HCT116 (cell line): ENCODE measurements around the gene SMYD4. TPM values are rescaled to one million over a fixed set of nuclear protein-coding genes. Genes with fewer than 3 reads are reported as not detected.

ENCODE experiments used
- ATAC-seq: fragments of 200-7000 bp; cut with Tn5 transposase; 2 replicates; pipeline ENCODE4 v1.9.1; 2020; ENCODE audit warnings: mild to moderate bottlenecking, moderate library complexity
- BruUV-seq: library from RNA; stranded (reverse); fragments of 400-500 nt; replicated peaks from 2 replicates; lab custom pipeline; 2021; lab: Mats Ljungman, UMichigan
- CTCF ChIA-PET: fragments of 300-600 bp; sonication (Branson Sonifier 250); formaldehyde crosslinking; loops from one replicate; lab custom pipeline; 2021; ENCODE audit warnings: antibody characterized with exemption; lab: Charles Lee
- POLR2A ChIA-PET: fragments of 300-600, 350-600 bp; sonication (Branson Sonifier 250); formaldehyde crosslinking; loops from one replicate; lab custom pipeline; 2021; ENCODE audit warnings: antibody characterized with exemption; lab: Charles Lee
- RAD21 ChIA-PET, 2 experiments: fragments of 300-600 bp; sonication (Branson Sonifier 250); formaldehyde crosslinking; loops; one replicate each; lab custom pipeline; 2023; ENCODE audit warnings: low total read pairs in 2 of 2; ENCODE audit not compliant: uncharacterized antibody in 2 of 2, unreplicated experiment in 2 of 2, low non-redundant PET in 1 of 2; lab: Charles Lee
- DNase-seq: peaks from one replicate; pipeline ENCODE4 v3.0.0-alpha.2; 2010; ENCODE audit warnings: low read depth, low spot score
- H2AFZ ChIP-seq: fragments of 200-600 bp; shearing (Covaris generic), sonication (generic); 2 replicates; pipeline ENCODE4 v1.6.1; 2017; ENCODE audit warnings: low read depth, mixed run types, mixed read lengths, antibody characterized with exemption, low read length; ENCODE audit not compliant: poor library complexity, severe bottlenecking
- H3K27ac ChIP-seq: 2 replicates; pipeline ENCODE4 v1.5.1; 2012; ENCODE audit warnings: low read depth, low read length
- H3K27me3 ChIP-seq: fragments of 200-600 bp; sonication (generic); 2 replicates; pipeline ENCODE4 v1.6.1; 2016; ENCODE audit warnings: mixed run types, low read length, mixed read lengths; ENCODE audit not compliant: insufficient read depth
- H3K36me3 ChIP-seq, 2 experiments: fragments of 200-500 bp in 1 of 2; fragments of 200-600 bp in 1 of 2; sonication (Bioruptor generic) in 1 of 2; sonication (generic) in 1 of 2; 2 replicates each; pipeline versions ENCODE4 v1.5.1 to v1.6.1; 2014 to 2016; ENCODE audit warnings: low read length in 2 of 2, inconsistent platforms in 1 of 2, mixed read lengths in 1 of 2, mixed run types in 1 of 2; ENCODE audit not compliant: insufficient read depth in 2 of 2, control insufficient read depth in 1 of 2
- H3K4me1 ChIP-seq, 2 experiments: fragments of 200-600 bp in 1 of 2; sonication (generic) in 1 of 2; 2 replicates each; pipeline versions ENCODE4 v1.5.1 to v1.6.1; 2012 to 2017; ENCODE audit warnings: low read length in 2 of 2, inconsistent platforms in 1 of 2, mild to moderate bottlenecking in 1 of 2, mixed read lengths in 1 of 2, mixed run types in 1 of 2, moderate library complexity in 1 of 2; ENCODE audit not compliant: insufficient read depth in 2 of 2, control insufficient read depth in 1 of 2
- H3K4me2 ChIP-seq: fragments of 200-600 bp; sonication (generic); 2 replicates; pipeline ENCODE4 v1.6.1; 2017; ENCODE audit warnings: mixed run types, low read length, mixed read lengths
- H3K4me3 ChIP-seq, 2 experiments: fragments of 200-600 bp in 1 of 2; sonication (generic) in 1 of 2; replicated peaks in 1 of 2; 2 replicates each; pipeline ENCODE4 v1.5.1; 2011 to 2016; ENCODE audit warnings: low read length in 2 of 2, control low read depth in 1 of 2, low read depth in 1 of 2, mild to moderate bottlenecking in 1 of 2, mixed read lengths in 1 of 2, mixed run types in 1 of 2
- H3K79me2 ChIP-seq: fragments of 200-600 bp; sonication (generic); 2 replicates; pipeline ENCODE4 v1.6.1; 2017; ENCODE audit warnings: mild to moderate bottlenecking, mixed run types, low read length, moderate library complexity, mixed read lengths; ENCODE audit not compliant: insufficient read depth
- H3K9ac ChIP-seq: fragments of 200-600 bp; sonication (generic); 2 replicates; pipeline ENCODE4 v1.6.1; 2016; ENCODE audit warnings: low read length, mixed read lengths
- H3K9me2 ChIP-seq: fragments of 200-600 bp; sonication (generic), shearing (Covaris generic); 2 replicates; pipeline ENCODE4 v1.6.1; 2017; ENCODE audit warnings: mixed run types, mild to moderate bottlenecking, moderate library complexity; ENCODE audit not compliant: insufficient read depth
- H3K9me3 ChIP-seq, 2 experiments: fragments of 200-500 bp in 1 of 2; fragments of 200-600 bp in 1 of 2; sonication (Bioruptor generic) in 1 of 2; sonication (generic) in 1 of 2; 2 replicates each; pipeline ENCODE4 v1.6.1; 2014 to 2017; ENCODE audit warnings: low read length in 2 of 2, mixed read lengths in 2 of 2, inconsistent platforms in 1 of 2, low read depth in 1 of 2, mild to moderate bottlenecking in 1 of 2, mixed run types in 1 of 2, moderate library complexity in 1 of 2; ENCODE audit not compliant: control insufficient read depth in 1 of 2, insufficient read depth in 1 of 2
- H4K20me1 ChIP-seq: fragments of 200-600 bp; sonication (generic), shearing (Covaris generic); 2 replicates; pipeline ENCODE4 v1.6.1; 2017; ENCODE audit warnings: mixed run types, mild to moderate bottlenecking, moderate library complexity; ENCODE audit not compliant: insufficient read depth
- CEBPB ChIP-seq: IDR thresholded peaks from 2 replicates; pipeline ENCODE4 v1.6.1; 2012; ENCODE audit warnings: low read depth
- EZH2 ChIP-seq: fragments of 200-600 bp; sonication (generic); IDR thresholded peaks from 2 replicates; pipeline ENCODE4 v1.6.1; 2017; ENCODE audit warnings: antibody characterized with exemption, mixed run types
- EZH2phosphoT487 ChIP-seq: fragments of 200-600 bp; IDR thresholded peaks from 2 replicates; pipeline ENCODE4 v1.6.1; 2018; ENCODE audit warnings: antibody characterized with exemption, borderline replicate concordance
- JUND ChIP-seq: IDR thresholded peaks from 2 replicates; pipeline ENCODE4 v1.6.1; 2012
- POLR2A ChIP-seq: IDR thresholded peaks from 2 replicates; pipeline ENCODE4 v1.7.0; 2011; ENCODE audit warnings: borderline replicate concordance; ENCODE audit not compliant: insufficient read depth, insufficient read length; ENCODE audit errors: extremely low read depth
- POLR2AphosphoS5 ChIP-seq: IDR thresholded peaks from 2 replicates; pipeline ENCODE4 v1.6.1; 2011; ENCODE audit warnings: mild to moderate bottlenecking, low read depth, low read length, moderate library complexity
- RAD21 ChIP-seq: IDR thresholded peaks from 2 replicates; pipeline ENCODE4 v1.6.1; 2012; ENCODE audit warnings: low read depth, mild to moderate bottlenecking
- SIN3A ChIP-seq: IDR thresholded peaks from 2 replicates; pipeline ENCODE4 v1.6.1; 2012; ENCODE audit warnings: low read depth
- SP1 ChIP-seq: IDR thresholded peaks from 2 replicates; pipeline ENCODE4 v1.6.1; 2012; ENCODE audit warnings: low read depth
- TCF7L2 ChIP-seq: IDR thresholded peaks from 2 replicates; pipeline ENCODE4 v1.7.0; 2011; ENCODE audit warnings: borderline replicate concordance, inconsistent platforms; ENCODE audit not compliant: insufficient read depth, insufficient read length; ENCODE audit errors: extremely low read depth
- ZFX ChIP-seq: fragments of 450-650 bp; IDR thresholded peaks from 2 replicates; pipeline ENCODE4 v1.6.1; 2017
- ZNF274 ChIP-seq: fragments of 200-500 bp; sonication (Bioruptor generic); IDR thresholded peaks from 2 replicates; pipeline ENCODE4 v1.6.1; 2014; ENCODE audit warnings: mild to moderate bottlenecking, low read depth, low read length, inconsistent platforms
- intact Hi-C: fragments of 100-400 bp; cut with micrococcal nuclease; formaldehyde crosslinking; loops from 2 replicates; pipeline ENCODE4 v1.10.0; 2022
- total RNA-seq: library from RNA; stranded (reverse); gene quantifications from one replicate; pipeline ENCODE4 v1.2.1, GENCODE V29; 2021; ENCODE audit not compliant: unreplicated experiment
- TF ChIP-seq, protein P1 (sequence below): IDR thresholded peaks from 2 replicates; pipeline ENCODE4 v1.6.1; 2012; ENCODE audit warnings: low read depth
- TF ChIP-seq, protein P2 (sequence below): IDR thresholded peaks from 2 replicates; pipeline ENCODE4 v1.6.1; 2011; ENCODE audit warnings: mild to moderate bottlenecking, low read length, moderate library complexity; ENCODE audit not compliant: insufficient replicate concordance; ENCODE audit errors: extremely low read depth

SMYD4 gene
- total RNA-seq, 1 experiment from 2014 or later, result 16.9 TPM

DNA sequence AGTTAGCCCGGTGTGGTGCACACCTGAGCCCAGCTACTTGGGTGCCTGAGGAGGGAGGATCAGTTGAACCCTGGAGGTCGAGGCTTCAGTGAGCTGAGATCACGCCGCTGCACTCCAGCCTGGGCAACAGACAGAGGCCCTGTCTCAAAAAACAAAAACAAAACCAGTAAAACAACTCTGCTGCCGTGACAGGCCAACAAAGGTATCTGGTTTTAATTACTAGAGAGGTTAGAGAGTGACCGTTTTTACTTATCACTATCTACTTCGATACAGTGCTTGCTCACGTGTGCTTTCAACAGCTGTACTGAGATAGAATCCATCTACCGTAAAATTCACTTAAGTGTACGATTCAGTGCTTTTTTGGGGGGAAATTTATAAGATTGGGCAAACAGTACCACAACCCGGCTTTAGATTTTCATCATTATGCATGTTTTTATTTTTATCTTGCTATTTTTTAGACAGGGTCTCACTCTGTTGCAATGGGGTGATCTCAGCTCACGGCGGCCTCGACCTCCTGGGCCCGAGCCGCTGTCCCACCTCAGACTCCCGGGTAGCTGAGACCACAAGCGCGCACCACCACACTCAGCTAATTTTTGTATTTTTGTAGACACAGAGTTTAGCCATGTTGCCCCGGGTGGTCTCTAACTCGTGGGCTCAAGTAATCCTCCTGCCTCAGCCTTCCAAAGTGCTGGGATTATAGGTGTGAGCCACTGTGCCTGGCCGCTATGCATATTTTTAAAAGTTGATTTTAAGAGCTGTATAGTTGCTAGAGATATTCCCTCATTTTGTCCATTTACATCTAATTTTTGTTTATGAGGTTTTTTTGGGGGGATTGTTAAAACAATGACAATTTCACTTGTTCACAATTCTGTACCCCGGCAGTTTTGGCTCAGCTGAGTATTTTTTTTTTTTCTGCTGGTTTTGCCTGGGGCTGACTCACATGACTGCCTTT is 36.9 kb downstream of the SMYD4 start:
- Histone ChIP-seq H3K36me3 (peaks cover 0 to 3% of the 10 kb centered on the region in 2 experiments; a peak in 2 of 4 replicates), H2AFZ (no peak overlapping the region), H3K9me2 (no peaks in the 10 kb centered on the region), H3K4me2 (no peak overlapping the region), H3K9me3 (no peaks in the 10 kb centered on the region), H3K4me1 (peaks cover 4 to 14% of the 10 kb centered on the region in 2 experiments), H4K20me1 (no peaks in the 10 kb centered on the region), H3K9ac (no peak overlapping the region), H3K27ac (no peak overlapping the region), H3K27me3 (no peaks in the 10 kb centered on the region), H3K79me2 (peaks cover 67% of the 10 kb centered on the region), H3K4me3 (no peak overlapping the region)
- DNase-seq (no peak), ATAC-seq (no peak)
- ChIA-PET POLR2A (no interaction called here), RAD21 (no interaction called here), CTCF (no interaction called here)
- BruUV-seq, result no TSS peak
- intact Hi-C loops, result no loop called here
- TF ChIP-seq RAD21 (no peak), CEBPB (no peak), TCF7L2 (no peak), SIN3A (no peak), JUND (no peak), ZNF274 (no peak), POLR2AphosphoS5 (no peak), EZH2 (no peak), EZH2phosphoT487 (no peak), POLR2A (no peak), ZFX (no peak), SP1 (no peak)
- TF ChIP-seq, protein P1, sequence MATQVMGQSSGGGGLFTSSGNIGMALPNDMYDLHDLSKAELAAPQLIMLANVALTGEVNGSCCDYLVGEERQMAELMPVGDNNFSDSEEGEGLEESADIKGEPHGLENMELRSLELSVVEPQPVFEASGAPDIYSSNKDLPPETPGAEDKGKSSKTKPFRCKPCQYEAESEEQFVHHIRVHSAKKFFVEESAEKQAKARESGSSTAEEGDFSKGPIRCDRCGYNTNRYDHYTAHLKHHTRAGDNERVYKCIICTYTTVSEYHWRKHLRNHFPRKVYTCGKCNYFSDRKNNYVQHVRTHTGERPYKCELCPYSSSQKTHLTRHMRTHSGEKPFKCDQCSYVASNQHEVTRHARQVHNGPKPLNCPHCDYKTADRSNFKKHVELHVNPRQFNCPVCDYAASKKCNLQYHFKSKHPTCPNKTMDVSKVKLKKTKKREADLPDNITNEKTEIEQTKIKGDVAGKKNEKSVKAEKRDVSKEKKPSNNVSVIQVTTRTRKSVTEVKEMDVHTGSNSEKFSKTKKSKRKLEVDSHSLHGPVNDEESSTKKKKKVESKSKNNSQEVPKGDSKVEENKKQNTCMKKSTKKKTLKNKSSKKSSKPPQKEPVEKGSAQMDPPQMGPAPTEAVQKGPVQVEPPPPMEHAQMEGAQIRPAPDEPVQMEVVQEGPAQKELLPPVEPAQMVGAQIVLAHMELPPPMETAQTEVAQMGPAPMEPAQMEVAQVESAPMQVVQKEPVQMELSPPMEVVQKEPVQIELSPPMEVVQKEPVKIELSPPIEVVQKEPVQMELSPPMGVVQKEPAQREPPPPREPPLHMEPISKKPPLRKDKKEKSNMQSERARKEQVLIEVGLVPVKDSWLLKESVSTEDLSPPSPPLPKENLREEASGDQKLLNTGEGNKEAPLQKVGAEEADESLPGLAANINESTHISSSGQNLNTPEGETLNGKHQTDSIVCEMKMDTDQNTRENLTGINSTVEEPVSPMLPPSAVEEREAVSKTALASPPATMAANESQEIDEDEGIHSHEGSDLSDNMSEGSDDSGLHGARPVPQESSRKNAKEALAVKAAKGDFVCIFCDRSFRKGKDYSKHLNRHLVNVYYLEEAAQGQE, result no peak
- TF ChIP-seq, protein P2, sequence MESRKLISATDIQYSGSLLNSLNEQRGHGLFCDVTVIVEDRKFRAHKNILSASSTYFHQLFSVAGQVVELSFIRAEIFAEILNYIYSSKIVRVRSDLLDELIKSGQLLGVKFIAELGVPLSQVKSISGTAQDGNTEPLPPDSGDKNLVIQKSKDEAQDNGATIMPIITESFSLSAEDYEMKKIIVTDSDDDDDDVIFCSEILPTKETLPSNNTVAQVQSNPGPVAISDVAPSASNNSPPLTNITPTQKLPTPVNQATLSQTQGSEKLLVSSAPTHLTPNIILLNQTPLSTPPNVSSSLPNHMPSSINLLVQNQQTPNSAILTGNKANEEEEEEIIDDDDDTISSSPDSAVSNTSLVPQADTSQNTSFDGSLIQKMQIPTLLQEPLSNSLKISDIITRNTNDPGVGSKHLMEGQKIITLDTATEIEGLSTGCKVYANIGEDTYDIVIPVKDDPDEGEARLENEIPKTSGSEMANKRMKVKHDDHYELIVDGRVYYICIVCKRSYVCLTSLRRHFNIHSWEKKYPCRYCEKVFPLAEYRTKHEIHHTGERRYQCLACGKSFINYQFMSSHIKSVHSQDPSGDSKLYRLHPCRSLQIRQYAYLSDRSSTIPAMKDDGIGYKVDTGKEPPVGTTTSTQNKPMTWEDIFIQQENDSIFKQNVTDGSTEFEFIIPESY, result no peak
